AG09309 (cell line): Measurements from ENCODE around the gene ATP6V1A.
A peak's percentile ranks its signal among the peaks of the same experiment; 100 is the strongest.
"Not testable (repeated sequence)": the region's sequence is repeated elsewhere in the genome, so short reads cannot be mapped to it uniquely, and the experiment has no call there.

Experiments used
- DNase-seq: peaks from one replicate; pipeline ENCODE4 v3.0.0-alpha.2; 2010; ENCODE audit warnings: low read depth
- H3K4me3 ChIP-seq: 2 replicates; pipeline ENCODE4 v1.5.1; 2011; ENCODE audit warnings: mild to moderate bottlenecking, low read depth, low read length, moderate library complexity; ENCODE audit not compliant: control insufficient read depth
- CTCF ChIP-seq: IDR thresholded peaks from 2 replicates; pipeline ENCODE4 v1.5.1; 2011; ENCODE audit warnings: mild to moderate bottlenecking, low read depth, low read length, inconsistent platforms; ENCODE audit not compliant: insufficient read depth, control insufficient read depth; ENCODE audit errors: missing control alignments

The ATP6V1A gene

GRCh38 chr3:113844622-113845222, 97.9 kb downstream of the ATP6V1A start:
- DNase-seq = no peak
- no peak overlapping the region for H3K4me3 ChIP-seq
- peak; percentile 52 for TF ChIP-seq CTCF

DNA sequence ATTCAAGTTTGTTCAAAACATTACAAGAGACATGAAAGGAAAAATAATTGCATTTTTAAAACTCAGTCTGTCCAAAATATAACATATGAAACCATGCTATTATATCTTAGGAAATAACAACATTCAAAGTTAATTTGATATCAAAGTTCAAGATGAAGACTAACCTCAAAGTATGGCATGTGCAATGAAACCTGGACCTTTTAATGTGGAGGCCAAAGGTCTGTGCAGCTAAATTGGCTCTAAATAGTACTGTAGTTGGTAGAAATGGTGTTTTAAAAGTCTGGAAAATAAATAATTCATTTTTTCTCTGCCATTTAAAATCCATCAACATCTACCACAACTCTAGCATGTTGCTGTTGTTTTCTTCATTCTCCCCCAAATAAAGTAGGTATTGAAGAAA, 100.4 kb downstream of the ATP6V1A start:
- no peak for TF ChIP-seq CTCF
- DNase-seq = no peak
- no peak overlapping the region for H3K4me3 ChIP-seq

- TF ChIP-seq CTCF = no peak
- DNase-seq = no peak
- H3K4me3 ChIP-seq = no peak overlapping the region
Observed at GRCh38 chr3:113847664-113848461, 101.0 kb downstream of the ATP6V1A start.

DNA sequence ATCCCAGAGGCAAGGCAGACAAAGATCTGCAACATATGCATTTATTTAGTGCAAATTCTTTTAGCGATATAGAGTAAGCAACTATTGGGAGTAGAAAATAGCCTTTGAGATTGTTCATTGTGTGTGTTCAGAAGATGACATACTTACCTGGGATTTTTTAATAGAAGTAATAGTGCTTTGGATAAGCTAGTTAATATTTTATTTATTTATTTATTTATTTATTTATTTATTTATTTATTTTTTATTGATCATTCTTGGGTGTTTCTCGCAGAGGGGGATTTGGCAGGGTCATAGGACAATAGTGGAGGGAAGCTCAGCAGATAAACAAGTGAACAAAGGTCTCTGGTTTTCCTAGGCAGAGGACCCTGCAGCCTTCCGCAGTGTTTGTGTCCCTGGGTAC, 102.2 kb downstream of the ATP6V1A start:
- not testable (repeated sequence) for DNase-seq, H3K4me3 ChIP-seq

GRCh38 chr3:113849841-113850240, 103.0 kb downstream of the ATP6V1A start:
- H3K4me3 ChIP-seq, DNase-seq: not testable (repeated sequence)

GRCh38 chr3:113850391-113850790, 103.6 kb downstream of the ATP6V1A start:
- not testable (repeated sequence) for DNase-seq, H3K4me3 ChIP-seq

- no peak for TF ChIP-seq CTCF
- H3K4me3 ChIP-seq = no peak overlapping the region
- no peak for DNase-seq
Observed at GRCh38 chr3:113852506-113852905, 105.7 kb downstream of the ATP6V1A start.
